Forelimb muscle (tissue), 1 donor: ENCODE data around the gene ZSWIM6. TPM values are rescaled to one million over a fixed set of nuclear protein-coding genes. Genes with fewer than 3 reads are reported as not detected.
"Not testable (repeated sequence)": the region's sequence is repeated elsewhere in the genome, so short reads cannot be mapped to it uniquely, and the experiment has no call there.

Source experiments
- DNase-seq: peaks from one replicate; pipeline ENCODE4 v3.0.0-alpha.2; 2013; ENCODE audit warnings: low read depth
- polyA plus RNA-seq: library from polyadenylated mRNA; unstranded; fragments of 120-200 nt; gene quantifications from one replicate; pipeline ENCODE4 v1.2.1, GENCODE V29; 2013; ENCODE audit not compliant: insufficient read length

Gene ZSWIM6
- polyA plus RNA-seq, 1 donor: 7.8 TPM

- DNase-seq: no peak
These were observed 31.5 kb downstream of the ZSWIM6 start for GRCh38 chr5:61363401-61364114.

GRCh38 chr5:61366497-61367240 lies 34.6 kb downstream of the ZSWIM6 start:
- no peak for DNase-seq

DNA sequence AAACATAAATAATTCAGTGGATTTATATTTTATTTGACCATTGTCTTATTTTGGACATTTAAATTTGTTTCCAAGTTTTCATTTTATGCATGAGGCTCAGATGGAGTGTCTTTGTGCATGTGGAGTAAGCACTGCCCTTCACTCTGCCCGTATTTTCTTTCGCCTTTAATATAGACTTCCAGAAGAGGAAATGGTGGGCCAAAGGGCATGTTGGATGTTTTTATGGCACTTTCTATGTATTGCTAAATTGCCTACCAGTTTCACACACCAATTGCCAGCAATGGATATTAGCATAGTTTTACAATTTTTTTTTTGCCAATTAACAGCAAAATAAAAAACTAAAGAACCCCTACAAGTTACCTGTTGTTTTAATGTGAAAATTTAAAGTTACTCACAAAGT lies 38.4 kb downstream of the ZSWIM6 start:
- DNase-seq: no peak

DNA sequence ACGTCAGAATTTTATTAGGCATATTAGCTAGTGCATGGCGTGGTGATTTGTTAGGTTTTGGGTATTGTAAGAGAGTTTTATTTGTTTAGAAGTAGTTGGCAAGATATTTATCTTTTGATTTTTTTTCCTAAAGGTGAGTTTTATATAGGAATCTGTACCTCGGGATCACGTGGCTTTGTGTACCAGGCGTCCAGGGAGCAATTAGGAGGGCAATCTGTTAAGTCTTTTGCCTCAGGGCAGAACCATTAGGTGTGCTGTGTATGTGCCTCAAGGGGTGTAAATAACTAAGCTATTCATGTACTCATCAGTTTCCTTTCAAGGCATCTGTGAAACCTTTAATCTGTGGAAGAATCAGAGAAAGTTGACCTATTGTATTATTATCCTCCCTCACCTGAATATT lies 39.4 kb downstream of the ZSWIM6 start:
- DNase-seq: no peak

- DNase-seq: no peak
These were observed 47.6 kb downstream of the ZSWIM6 start for GRCh38 chr5:61379677-61380076.

DNA sequence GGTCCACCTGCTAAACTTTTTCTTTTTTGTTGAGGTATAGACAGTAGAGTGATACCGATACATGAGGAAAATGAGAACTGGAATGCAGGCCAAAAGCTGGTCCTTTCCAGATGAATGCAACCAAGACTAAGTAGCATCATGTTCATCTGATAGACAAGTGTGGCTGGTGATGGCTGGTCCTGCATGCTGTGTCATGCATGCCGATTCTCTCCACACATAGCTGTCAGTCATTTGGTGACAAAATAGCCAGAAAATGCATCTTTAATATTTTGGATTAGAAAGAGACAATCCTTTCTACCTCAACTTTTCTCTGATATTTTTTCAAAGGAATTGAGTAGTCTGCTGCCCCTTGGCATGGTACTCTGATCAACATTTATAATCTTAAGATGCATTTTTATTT lies 49.9 kb downstream of the ZSWIM6 start:
- DNase-seq: no peak

GRCh38 chr5:61385627-61386026 lies 53.6 kb downstream of the ZSWIM6 start:
- DNase-seq: no peak

- DNase-seq: no peak
These were observed 54.2 kb downstream of the ZSWIM6 start for GRCh38 chr5:61386045-61386800.

DNA sequence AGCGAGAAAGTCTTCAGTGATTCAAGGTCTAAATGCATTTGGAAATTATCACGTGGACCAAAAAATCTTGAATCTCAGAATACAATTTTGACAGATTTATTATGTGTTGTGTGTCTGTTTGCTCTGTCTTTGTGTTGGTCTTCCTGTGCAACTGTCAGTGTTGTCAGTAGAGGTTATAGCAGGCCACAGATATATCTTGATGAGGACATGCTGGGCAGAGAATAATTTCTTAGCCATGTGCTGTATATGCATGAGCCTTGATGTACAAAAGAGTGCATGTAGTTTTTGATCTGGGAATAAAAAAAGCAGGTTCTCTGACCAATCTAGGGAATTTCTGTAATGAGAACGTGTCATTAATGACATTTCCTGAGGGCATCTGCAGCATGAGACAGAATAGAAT lies 57.6 kb downstream of the ZSWIM6 start:
- no peak for DNase-seq

DNA sequence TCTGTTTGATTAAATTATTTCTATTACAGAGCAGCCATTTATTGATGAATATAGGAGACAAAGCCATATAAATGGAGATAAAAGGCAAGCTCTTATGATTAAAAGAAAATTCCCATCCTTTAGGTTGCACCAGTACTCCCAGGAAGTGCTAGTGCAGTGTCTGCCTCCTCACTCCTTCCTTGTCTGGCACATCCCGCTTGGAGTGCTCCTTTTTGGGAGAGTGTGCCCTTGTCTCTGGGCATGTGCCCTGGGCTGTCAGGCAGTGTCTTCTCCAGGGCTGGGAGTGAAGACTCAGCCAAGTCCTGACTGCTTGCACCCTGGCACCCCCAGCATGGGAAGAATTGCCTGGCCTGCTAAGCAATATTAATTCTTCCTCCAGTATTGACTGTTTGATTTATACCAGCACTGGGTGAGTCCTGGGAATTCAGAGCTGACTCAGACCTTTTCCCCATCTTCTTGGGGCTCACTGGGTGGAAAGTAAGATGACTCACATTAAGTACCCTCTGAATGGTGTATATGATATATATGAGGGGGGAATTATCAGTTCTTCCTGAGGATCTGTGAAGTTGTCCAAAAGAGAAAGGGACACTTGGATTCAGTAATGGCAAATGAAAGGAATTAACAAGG lies 62.1 kb downstream of the ZSWIM6 start:
- no peak for DNase-seq

DNA sequence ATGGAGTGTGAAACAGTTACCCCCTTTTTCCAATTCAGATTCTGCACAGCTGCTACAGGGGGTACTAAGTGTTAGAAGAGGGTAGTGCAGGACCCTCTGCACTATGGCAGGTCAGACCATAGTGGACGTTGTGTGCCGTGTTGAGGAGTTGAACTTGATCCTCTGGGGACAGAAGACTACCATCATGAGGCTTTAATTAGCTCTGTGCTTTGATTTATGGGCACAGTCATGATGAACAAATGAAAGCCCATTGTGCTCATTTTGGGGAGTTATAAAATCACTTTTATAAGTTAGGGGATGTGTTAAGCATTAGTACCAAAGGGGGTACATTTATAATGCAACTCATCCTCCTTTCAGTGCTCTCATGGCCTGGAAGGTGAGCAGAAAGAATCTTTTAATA lies 62.7 kb downstream of the ZSWIM6 start:
- no peak for DNase-seq

DNA sequence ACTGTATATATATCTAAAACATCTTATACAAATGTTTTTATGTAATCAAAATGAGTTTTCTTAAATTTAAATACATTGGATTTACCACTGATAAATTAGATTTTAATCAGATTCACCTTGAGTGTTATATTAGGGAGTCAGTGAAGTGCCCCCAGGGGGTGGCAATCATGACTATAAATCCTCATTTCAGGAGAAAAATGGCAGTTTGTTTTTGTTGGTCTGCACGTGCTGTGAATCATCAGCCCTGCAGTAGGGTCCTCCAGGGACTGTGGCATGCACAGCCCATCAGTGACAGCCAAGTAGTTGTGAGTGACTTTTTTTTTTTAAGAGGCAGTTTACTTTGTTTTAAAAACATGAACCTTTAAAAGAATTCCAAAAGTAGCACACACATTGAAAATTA lies 65.2 kb downstream of the ZSWIM6 start:
- DNase-seq: no peak

DNA sequence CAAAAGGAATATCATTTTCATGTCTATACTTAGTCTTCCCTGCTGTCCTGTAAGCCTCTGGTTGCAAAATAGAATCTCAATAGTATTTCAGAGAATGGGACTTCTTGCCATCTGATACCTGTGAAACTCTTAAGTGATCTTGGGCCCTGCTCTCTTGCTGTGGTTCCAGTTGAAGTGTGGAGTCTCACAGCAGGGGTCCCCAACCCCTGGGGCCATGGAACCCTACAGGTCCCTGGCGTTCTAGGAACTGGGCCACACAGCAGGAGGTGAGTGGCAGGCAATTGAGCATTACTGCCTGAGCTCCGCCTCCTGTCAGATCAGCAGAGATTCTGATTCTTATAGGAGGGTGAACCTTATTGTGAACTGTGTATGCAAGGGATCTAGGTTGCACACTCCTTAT lies 65.9 kb downstream of the ZSWIM6 start:
- DNase-seq: no peak

DNA sequence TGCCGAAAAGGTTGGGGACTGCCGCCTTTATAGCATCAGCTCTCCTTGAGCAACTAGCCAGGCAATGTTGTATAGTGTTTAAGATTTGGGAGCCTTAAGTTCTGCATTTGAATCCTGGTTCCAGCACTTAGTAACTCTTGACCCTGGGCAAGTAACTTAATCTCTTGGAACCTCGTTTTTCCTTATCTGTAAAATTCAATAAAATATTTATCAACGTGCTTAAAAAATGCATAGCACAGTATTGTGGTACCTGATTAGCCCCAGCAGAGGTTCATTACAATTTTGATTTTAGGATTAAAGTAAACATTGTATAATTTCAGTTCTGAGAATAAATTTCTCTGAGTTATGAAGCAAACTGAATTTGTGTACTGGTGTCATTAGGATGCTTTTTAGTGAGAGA lies 66.4 kb downstream of the ZSWIM6 start:
- DNase-seq: no peak

DNA sequence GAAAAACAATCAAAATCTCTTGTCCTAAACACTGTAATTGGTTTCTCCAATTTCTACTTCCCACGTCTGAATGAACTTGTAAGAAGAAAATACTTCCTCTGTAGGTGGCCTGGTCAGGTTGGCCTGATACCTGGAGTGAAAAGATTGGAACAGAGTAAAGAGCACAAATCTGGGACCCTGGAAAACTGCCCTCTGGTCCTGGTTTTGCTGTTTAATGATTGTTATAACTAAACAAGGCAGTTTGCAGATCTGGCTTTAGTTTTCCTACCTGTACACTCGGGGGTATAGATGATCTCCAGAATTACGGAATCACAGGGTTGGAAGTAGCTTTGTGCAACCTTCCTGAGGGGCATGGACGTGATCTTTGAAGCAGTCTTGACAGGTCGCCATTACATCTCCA lies 67.6 kb downstream of the ZSWIM6 start:
- no peak for DNase-seq

GRCh38 chr5:61401726-61402125 lies 69.7 kb downstream of the ZSWIM6 start:
- DNase-seq: no peak

- no peak for DNase-seq
These were observed 70.3 kb downstream of the ZSWIM6 start for GRCh38 chr5:61402244-61402823.

GRCh38 chr5:61402970-61403900 lies 71.2 kb downstream of the ZSWIM6 start:
- no peak for DNase-seq

DNA sequence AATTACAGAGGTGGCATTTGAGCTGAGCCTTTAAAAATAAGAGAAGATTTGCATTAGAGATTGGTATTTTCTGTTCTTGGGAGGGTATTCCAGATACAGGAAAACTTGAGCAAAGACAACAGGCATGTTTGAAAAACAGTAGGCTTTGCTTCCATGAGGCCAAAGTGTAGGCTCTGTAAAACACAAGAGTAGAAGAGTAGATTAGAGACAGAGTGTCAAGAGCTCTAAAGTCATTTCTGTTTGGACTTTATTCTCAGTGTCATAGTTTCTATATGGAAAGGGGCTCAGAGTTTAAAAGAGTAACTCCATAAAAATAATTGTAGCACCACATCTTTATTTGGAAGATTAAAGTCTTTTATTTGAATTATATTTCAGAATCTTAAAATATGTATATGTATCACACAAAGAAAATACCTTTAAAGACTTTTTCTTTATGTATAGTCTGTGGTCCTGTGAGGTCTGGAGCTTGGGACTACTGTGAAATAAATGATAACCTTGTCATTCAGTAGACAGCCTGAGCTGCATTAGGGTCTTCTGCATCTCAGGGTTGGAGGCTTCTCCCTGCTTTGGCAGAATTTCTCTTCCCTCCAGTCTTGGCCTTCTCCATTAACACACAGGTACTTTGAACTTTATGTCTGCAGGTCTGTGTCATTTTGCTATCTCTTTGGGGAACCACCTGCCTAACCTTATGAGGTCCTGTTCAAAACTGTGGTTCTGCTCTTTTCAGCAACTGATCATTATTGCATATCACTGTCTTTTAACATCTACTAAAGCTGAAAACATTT lies 73.6 kb downstream of the ZSWIM6 start:
- no peak for DNase-seq

DNA sequence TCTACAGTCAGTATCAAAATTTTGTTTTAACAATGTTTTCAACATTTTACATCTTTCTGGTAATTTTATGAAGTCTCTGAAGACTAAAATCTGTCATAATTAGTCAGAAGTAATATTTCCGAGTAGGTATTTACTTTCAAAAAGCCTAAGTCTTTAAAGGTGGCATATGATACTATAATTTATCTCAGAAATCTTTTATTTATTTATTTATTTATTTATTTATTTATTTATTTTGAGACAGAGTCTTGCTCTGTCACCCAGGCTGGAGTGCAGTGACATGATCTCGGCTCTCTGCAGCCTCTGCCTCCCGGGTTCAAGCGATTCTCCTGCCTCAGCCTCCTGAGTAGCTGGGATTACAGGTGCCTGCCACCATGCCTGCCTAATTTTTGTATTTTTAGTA lies 74.4 kb downstream of the ZSWIM6 start:
- DNase-seq: not testable (repeated sequence)
